Activated CD8-positive, alpha-beta memory T cell treated with anti-CD3 and anti-CD28 coated beads, Interleukin-2, amount 50 U/mL, for 24 hours (primary cell): ENCODE data around the gene GREB1.
"Not testable (repeated sequence)": the region's sequence is repeated elsewhere in the genome, so short reads cannot be mapped to it uniquely, and the experiment has no call there.

Source experiments
- DNase-seq: peaks from one replicate; pipeline ENCODE4 v3.0.0-alpha.2; 2020; ENCODE audit errors: extremely low read depth

The GREB1 gene

GRCh38 chr2:11634584-11634983, 100.7 kb downstream of the GREB1 start:
- no peak for DNase-seq

- no peak for DNase-seq
These were observed 101.3 kb downstream of the GREB1 start for GRCh38 chr2:11635141-11635540.

GRCh38 chr2:11636593-11637295, 102.9 kb downstream of the GREB1 start:
- DNase-seq, result no peak

GRCh38 chr2:11637546-11637945, 103.7 kb downstream of the GREB1 start:
- no peak for DNase-seq

- no peak for DNase-seq
These were observed 105.7 kb downstream of the GREB1 start for GRCh38 chr2:11639503-11639902.

GRCh38 chr2:11640132-11640531, 106.3 kb downstream of the GREB1 start:
- DNase-seq, result no peak

- DNase-seq, result no peak
These were observed 109.1 kb downstream of the GREB1 start for GRCh38 chr2:11642972-11643371.

GRCh38 chr2:11644293-11644692, 110.4 kb downstream of the GREB1 start:
- DNase-seq, result no peak

GRCh38 chr2:11646530-11646929, 112.7 kb downstream of the GREB1 start:
- no peak for DNase-seq

- no peak for DNase-seq
These were observed 114.2 kb downstream of the GREB1 start for GRCh38 chr2:11647834-11648600.

- no peak for DNase-seq
These were observed 115.2 kb downstream of the GREB1 start for GRCh38 chr2:11649093-11649492.

- DNase-seq, result no peak
These were observed 118.2 kb downstream of the GREB1 start for GRCh38 chr2:11651856-11652548.

- no peak for DNase-seq
These were observed 118.7 kb downstream of the GREB1 start for GRCh38 chr2:11652553-11652952.

- no peak for DNase-seq
These were observed 121.7 kb downstream of the GREB1 start for GRCh38 chr2:11655495-11655894.

GRCh38 chr2:11656252-11656651, 122.4 kb downstream of the GREB1 start:
- DNase-seq, result no peak

- DNase-seq, result no peak
These were observed 122.8 kb downstream of the GREB1 start for GRCh38 chr2:11656671-11657101.

- DNase-seq, result no peak
These were observed 123.3 kb downstream of the GREB1 start for GRCh38 chr2:11657195-11657594.

- no peak for DNase-seq
These were observed 123.8 kb downstream of the GREB1 start for GRCh38 chr2:11657646-11658045.

GRCh38 chr2:11658208-11659114, 124.6 kb downstream of the GREB1 start:
- DNase-seq, result no peak

- DNase-seq, result no peak
These were observed 125.2 kb downstream of the GREB1 start for GRCh38 chr2:11659115-11659475.

GRCh38 chr2:11659851-11660250, 126.0 kb downstream of the GREB1 start:
- DNase-seq, result no peak

- not testable (repeated sequence) for DNase-seq
These were observed 126.6 kb downstream of the GREB1 start for GRCh38 chr2:11660396-11660795.
